Memory B cell (primary cell): Measurements from ENCODE around the gene NFIX.

ENCODE experiments used
- ATAC-seq: fragments of 150-1000 bp; cut with Tn5 transposase; 2 replicates; pipeline ENCODE4 v1.10.0; 2021; ENCODE audit warnings: low read depth, mild to moderate bottlenecking, moderate library complexity
- DNase-seq, 2 donors: peaks; one replicate each; pipeline ENCODE4 v3.0.0; 2022; ENCODE audit warnings: low spot score in 2 of 2
- H3K27ac Mint-ChIP-seq: one replicate; pipeline ENCODE4 v1.8.0; 2022; ENCODE audit warnings: mild to moderate bottlenecking, moderate library complexity, mixed read lengths
- H3K27me3 Mint-ChIP-seq: one replicate; pipeline ENCODE4 v1.8.0; 2022; ENCODE audit warnings: mixed read lengths
- H3K36me3 Mint-ChIP-seq: one replicate; pipeline ENCODE4 v1.8.0; 2022; ENCODE audit warnings: mild to moderate bottlenecking, mixed read lengths
- H3K4me1 Mint-ChIP-seq: one replicate; pipeline ENCODE4 v1.8.0; 2022; ENCODE audit warnings: mixed read lengths
- H3K4me3 Mint-ChIP-seq: one replicate; pipeline ENCODE4 v1.8.0; 2022; ENCODE audit warnings: mild to moderate bottlenecking, moderate library complexity, mixed read lengths
- H3K9me3 Mint-ChIP-seq: one replicate; pipeline ENCODE4 v1.8.0; 2022; ENCODE audit warnings: mixed read lengths

NFIX gene

DNA sequence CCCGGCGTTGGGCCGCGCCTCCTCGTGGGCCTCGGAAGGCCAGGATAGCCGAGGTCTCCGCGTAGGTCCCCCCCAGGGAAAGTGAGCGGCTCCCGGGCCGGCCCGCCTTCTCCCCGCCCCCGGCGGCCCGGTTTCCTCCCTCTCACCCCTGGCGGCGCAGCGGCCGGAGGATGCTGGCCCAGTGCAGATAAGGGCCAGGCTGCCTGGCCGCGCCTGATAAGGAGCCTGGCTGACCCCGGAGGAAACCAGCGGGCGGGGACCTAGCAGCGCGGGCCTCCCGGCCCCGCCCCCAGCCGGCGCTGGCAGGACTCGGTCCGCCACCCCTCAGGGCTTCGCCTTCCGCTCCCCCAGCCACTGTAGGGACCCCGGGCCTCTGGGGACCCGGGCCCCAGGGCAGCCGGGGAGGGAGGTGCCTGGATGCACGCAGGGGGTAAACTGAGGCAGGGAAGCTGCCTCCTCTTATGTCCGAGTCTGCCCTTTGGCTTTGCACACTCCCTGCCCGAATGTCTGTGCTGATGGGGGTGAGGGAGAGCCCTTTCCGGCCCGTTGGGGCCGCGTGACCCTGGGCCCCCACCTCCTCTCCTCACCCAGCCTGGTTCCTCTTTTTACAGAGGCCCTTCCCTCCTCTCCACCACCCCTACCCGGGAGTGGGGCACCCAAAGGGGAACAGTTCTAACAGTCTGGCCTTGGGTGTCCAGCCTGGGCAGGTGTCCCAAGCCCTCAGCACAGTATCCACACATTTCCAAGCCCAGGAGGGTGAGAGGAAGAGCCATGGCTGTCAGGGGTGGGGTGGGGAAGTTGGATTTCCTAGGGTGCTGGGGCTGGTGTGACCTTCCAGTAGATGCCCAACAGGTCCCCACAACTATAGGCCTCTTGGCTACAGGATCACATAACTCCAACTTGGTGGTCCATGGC, 107.6 kb downstream of the NFIX start, which contains the start of gene LYL1:
TSS of gene LYL1 (minus strand) at position 193 of the 915 bp plus-strand sequence. CDS start 1,687 bp downstream, outside the sequence.
- Mint-ChIP-seq H3K27ac (peak within 1 kb of the TSS; percentile 92), H3K9me3 (no peaks in the 10 kb centered on the region), H3K27me3 (no peaks in the 10 kb centered on the region), H3K4me1 (peaks cover 42% of the 10 kb centered on the region), H3K36me3 (peaks cover 15% of the 10 kb centered on the region), H3K4me3 (peak within 1 kb of the TSS; percentile 95)
- ATAC-seq = peak; percentile 65
- peak; percentile 80 to 86 for DNase-seq

DNA sequence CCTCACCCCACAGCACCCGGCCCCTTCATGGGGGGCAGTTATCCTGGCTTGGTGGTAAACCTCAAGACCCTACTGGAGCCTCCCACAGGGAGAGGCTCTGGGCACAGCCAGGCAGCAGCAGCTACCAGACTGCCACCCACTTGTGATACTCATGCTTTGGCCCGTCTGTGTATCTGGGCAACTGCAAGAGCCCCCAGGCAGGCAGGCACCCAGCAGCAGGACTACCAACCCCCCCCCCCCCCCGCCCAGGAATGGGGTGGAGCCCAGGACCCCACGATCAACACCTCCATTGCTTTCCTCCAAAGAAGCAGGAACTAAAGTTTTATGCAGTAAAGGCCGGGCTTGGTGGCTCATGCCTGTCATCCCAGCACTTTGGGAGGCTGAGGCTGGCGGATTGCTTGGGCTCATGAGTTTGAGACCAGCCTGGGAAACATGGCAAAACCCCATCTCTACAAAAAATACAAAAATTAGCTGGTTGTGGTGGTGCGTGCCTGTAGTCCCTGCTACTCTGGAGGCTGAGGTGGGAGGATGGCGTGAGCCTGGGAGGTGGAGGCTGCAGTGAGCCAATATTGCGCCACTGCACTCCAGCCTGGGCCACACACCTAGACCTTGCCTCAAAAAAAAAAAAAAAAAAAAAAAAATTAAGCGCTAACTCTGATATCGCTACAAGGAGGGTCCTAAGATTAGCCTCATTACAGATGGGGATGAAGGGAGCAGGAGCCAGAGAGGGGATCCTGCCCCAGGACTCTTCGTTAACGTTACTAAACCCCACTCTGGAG, 108.5 kb downstream of the NFIX start:
- Mint-ChIP-seq H3K4me3 (peak overlapping the region; percentile 95), H3K9me3 (no peaks in the 10 kb centered on the region), H3K27me3 (no peaks in the 10 kb centered on the region), H3K36me3 (peaks cover 15% of the 10 kb centered on the region), H3K27ac (peak overlapping the region; percentile 92), H3K4me1 (peaks cover 37% of the 10 kb centered on the region)
- ATAC-seq = peak; percentile 4
- DNase-seq = peak in 1 of 2 donors; percentile 35

DNA sequence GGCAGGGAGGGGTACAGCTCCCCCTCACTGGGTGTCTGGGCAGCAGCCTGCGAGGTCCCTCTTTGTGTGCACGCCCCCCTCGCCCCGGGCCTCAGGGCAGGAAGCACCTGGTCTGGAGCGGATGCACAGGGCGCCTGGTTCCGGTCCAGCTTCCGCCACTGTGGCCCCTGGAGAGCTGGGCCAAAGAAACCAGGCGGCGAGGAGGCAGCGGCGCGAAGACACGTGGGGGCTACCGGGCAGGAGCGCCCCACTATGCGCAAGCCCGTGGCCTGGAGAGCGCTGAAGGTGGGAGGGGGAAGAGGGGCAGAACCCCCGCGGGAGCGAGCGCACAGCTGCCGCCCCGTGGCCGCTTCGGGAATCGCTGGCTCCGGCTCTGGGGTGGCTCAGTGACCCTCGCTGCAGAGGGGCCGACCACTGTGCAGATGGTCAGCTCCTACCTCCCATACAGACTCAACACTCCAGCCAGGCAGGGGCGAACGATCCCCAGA, 109.1 kb downstream of the NFIX start:
- Mint-ChIP-seq H3K36me3 (peaks cover 15% of the 10 kb centered on the region), H3K4me1 (peaks cover 35% of the 10 kb centered on the region)
- DNase-seq = peak; percentile 90 to 93

DNA sequence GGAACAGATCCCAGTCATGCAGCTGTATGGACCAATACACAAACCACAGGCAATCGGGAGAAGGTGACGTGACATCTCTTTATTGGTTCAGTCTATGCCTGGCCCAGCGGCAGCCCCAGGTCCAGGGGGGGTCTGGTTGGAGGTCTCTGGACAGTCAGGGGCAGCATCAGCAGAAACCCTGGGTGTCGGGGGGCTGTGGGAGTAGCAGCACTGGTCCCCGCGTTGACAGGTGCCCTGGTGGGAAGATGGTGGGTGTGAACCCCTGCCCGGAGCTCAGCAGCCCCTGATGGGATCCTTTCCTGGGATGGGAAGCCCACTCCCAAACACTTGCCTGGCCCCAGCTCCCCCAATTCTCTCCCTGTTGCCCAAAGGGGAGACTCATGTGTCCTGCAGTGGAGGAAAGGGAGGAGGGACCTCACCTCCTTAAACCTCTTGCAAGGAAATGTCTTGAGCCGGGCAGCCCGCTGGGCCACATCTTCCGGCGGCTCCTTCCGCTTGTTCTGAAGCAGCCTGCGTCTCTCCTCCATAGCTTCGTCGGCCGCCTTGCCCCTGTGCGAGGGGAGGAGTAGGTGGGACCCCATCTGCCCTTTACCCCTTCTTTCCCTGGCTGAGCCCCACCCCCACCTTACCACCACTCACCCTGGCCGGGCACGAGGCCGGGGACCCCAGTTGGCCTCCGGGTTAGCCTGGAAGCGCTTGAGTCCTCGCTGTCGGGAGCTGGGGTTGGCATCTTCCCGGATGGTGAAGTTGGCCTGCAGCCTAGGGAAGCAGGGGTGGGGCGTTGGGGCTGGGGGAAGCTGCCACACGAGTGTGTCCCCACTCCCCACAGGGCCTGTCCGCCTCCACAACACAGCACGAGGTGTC, 109.8 kb downstream of the NFIX start:
- Mint-ChIP-seq H3K27ac (peak overlapping the region; percentile 92), H3K4me3 (peak overlapping the region; percentile 86), H3K27me3 (no peaks in the 10 kb centered on the region), H3K9me3 (no peaks in the 10 kb centered on the region), H3K36me3 (peaks cover 12% of the 10 kb centered on the region), H3K4me1 (peaks cover 32% of the 10 kb centered on the region)
- DNase-seq (peak in 1 of 2 donors; percentile 49), ATAC-seq (peak; percentile 2)

More for the DNA sequence above, 109.1 kb downstream of the NFIX start:
- peak; percentile 64 for ATAC-seq
- Mint-ChIP-seq H3K27me3 (no peaks in the 10 kb centered on the region), H3K4me3 (peak overlapping the region; percentile 86), H3K27ac (peak overlapping the region; percentile 92), H3K9me3 (no peaks in the 10 kb centered on the region)

DNA sequence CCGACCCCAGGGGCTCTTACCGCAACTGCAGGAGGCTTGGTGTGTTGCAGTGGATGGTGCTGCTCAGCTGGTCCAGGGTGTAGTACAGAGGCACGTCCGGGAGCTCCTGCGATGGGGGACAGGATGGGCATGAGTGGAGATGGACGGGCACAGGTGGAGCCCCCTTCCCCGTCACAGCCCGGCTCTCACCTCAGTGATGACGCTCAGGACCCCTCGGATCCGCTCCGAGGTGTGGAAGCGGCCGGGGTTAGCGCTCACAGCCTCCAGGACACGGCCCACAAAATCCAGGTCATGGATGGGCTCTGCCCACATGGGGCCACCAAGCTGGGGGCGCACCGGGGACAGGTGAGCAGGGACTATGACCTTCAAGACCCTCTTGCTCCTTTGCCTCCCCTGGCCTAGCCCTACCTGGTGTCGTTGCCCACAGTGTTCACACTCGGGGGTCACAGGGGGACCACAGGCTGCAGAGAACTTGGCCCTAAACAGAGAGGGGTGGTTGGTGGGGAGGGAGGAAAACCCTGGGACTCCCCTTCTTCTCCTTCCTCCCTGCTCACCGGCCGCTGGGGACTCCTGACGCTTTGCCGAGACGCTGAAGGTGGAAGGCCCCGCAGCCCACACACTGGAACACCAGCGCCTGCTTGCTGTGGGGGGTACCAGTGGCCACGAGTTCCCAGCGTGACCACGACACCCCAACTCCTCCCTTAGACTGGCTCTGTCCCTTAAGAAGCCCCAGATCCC, 114.3 kb downstream of the NFIX start:
- ATAC-seq (no peak), DNase-seq (no peak)
- Mint-ChIP-seq H3K36me3 (peaks cover 5% of the 10 kb centered on the region), H3K27me3 (no peaks in the 10 kb centered on the region), H3K27ac (no peak overlapping the region), H3K4me1 (peaks cover 16% of the 10 kb centered on the region), H3K9me3 (no peaks in the 10 kb centered on the region), H3K4me3 (no peak overlapping the region)

DNA sequence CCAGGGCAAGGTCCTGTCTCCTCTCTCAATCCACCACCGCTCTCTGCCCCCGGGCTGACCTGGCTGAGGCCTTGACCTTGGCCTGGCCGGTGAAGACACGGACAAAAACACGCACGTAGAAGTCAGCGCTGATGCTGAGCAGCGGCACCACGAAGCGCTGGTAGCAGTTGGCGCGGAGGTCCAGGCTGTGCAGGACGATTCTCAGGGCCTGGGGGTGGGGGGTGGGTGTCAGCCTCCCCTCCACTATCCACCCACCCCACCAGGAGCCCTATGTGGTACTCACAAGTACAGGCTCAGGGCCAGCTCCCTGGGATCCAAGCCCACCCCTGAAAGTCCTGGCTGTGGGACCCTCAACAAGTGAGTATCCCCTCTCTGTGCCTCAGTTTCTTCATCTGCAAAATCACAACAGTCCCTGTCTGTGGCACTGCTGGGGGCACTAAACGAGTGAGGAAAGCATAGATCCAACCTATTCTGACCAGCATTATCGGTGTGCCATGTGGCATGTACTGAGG, 114.9 kb downstream of the NFIX start:
- H3K27me3 Mint-ChIP-seq = no peaks in the 10 kb centered on the region
- H3K36me3 Mint-ChIP-seq = peaks cover 5% of the 10 kb centered on the region
- H3K4me3 Mint-ChIP-seq = no peak overlapping the region
- ATAC-seq (no peak), DNase-seq (no peak)
- no peaks in the 10 kb centered on the region for H3K9me3 Mint-ChIP-seq
- H3K27ac Mint-ChIP-seq = no peak overlapping the region
- H3K4me1 Mint-ChIP-seq = peaks cover 13% of the 10 kb centered on the region

DNA sequence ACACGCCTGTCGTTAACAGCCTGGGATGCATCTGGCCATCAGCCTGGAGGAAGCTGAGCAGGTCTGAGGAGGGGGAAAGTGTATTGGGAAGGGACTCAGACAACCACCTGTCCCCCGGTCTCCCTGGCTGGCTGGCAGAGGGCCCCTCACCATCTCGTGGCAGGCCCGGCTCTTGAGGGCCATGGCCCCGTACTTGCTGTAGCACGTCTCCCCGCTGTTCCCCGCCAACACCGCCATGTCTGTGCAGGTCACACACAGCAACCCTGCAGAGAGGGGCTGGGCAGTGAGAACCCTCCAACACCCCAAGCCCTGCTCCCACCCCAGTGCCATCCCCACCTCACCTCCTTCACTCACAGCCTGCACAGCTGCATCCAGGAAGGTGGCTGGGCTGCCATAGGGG, 117.3 kb downstream of the NFIX start:
- Mint-ChIP-seq H3K9me3 (no peaks in the 10 kb centered on the region), H3K27me3 (no peaks in the 10 kb centered on the region), H3K4me1 (peaks cover 9% of the 10 kb centered on the region), H3K36me3 (peaks cover 6% of the 10 kb centered on the region), H3K4me3 (no peak overlapping the region), H3K27ac (no peak overlapping the region)
- DNase-seq (no peak), ATAC-seq (no peak)

DNA sequence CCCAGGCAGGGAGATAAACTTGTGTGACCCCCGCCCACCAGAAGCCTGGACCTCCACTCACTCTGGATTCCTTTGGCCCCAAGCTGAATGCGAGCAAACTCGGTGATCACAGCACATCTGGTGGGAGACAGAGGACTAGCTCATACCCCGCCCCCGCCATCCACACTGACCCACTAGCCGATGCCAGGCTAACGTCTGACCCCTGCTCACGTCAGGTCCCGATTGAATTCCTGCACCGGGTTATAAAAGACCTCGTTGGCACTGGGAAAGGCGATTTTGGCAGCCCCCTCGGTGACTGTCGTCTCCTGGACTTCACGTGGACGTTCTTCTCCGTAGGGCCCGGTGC, 120.6 kb downstream of the NFIX start:
- ATAC-seq = no peak
- Mint-ChIP-seq H3K36me3 (peaks cover 2% of the 10 kb centered on the region), H3K4me1 (peaks cover 22% of the 10 kb centered on the region)

DNA sequence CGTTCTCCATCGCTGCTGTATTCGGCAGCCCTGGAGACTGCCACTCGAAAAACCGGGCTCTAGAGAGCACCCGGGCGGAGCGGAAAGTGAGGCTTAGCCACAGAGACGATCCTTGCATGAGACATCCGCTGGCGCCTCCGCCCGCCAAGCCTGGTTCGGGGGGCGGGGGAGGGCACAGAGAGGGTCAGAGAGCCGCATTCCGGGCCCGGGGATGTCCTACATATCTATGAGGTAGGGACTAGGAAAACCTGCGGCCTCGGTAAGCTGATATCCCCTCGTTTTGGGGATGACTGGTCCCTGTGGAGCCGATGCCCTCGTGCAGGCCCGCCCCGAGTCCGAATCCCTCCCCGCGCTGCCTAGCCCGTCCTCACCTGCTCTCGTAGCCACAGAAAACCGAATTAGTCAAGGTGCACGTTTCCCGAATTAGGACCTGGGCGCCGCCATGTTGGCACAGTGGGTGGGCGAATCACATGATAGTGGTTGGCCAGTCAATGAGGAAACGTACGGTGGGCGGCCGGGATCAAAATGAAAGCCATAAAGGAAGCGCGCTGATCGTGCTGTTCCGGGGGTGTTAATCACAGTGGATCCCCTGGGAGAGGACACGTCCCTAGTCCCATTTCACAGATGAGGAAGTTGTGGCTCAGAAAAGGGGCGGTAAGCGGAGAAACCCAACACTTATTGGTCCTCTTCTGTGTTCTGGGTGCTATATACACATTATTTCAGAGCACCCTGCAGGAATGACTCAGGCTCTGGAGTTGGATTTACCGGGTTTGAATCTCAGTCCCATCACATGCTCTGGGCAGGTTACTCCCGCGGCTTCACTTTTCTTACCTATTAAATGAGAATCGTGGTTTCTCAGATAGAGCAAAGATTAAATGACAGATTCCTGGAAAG, 121.3 kb downstream of the NFIX start, which contains the start of gene TRMT1:
TSS of gene TRMT1 (minus strand) at position 459 of the 894 bp plus-strand sequence. CDS start at position 118, 341 bp downstream.
- Mint-ChIP-seq H3K4me3 (peak within 1 kb of the TSS; percentile 92), H3K27ac (peak within 1 kb of the TSS; percentile 87), H3K4me1 (peaks cover 22% of the 10 kb centered on the region), H3K27me3 (no peaks in the 10 kb centered on the region), H3K36me3 (peaks cover 2% of the 10 kb centered on the region), H3K9me3 (no peaks in the 10 kb centered on the region)
- ATAC-seq = peak; percentile 68
- peak; percentile 79 to 85 for DNase-seq

More for the DNA sequence above, 120.6 kb downstream of the NFIX start:
- H3K27ac Mint-ChIP-seq = peak overlapping the region; percentile 87
- H3K4me3 Mint-ChIP-seq = peak overlapping the region; percentile 92
- no peaks in the 10 kb centered on the region for H3K9me3 Mint-ChIP-seq
- no peak for DNase-seq
- no peaks in the 10 kb centered on the region for H3K27me3 Mint-ChIP-seq

DNA sequence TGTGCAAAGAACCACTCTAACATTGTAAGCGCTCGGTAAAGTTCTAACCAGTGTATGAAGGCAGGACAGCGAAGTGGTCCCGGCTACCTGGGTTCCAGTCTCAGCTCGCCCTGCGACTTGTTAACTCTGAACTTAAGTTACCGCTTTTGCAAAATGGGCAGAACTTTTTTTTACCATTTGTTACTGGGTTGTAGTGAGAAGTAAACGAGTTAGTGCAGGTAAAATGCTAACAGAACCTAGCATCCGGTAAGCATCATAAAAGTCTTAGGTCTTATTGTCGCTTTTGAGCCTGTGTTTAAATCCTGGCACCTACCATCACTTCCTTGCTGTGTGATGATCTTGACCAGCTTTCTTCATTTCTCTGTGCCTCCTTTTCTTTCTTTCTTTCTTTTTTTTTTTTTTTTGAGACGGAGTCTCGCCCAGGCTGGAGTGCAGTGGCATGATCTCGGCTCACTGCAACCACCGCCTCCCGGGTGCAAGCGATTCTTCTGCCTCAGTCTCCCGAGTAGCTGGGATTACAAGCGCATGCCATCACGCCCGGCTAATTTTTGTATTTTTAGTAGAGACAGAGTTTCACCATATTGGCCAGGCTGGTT, 122.0 kb downstream of the NFIX start:
- peaks cover 28% of the 10 kb centered on the region for H3K4me1 Mint-ChIP-seq
- peak in 1 of 2 donors; percentile 16 for DNase-seq
- peak overlapping the region; percentile 92 for H3K4me3 Mint-ChIP-seq
- peak; percentile 8 for ATAC-seq
- peaks cover 2% of the 10 kb centered on the region for H3K36me3 Mint-ChIP-seq
- H3K27ac Mint-ChIP-seq = peak overlapping the region; percentile 87
- H3K9me3 Mint-ChIP-seq = no peaks in the 10 kb centered on the region
- H3K27me3 Mint-ChIP-seq = no peaks in the 10 kb centered on the region

DNA sequence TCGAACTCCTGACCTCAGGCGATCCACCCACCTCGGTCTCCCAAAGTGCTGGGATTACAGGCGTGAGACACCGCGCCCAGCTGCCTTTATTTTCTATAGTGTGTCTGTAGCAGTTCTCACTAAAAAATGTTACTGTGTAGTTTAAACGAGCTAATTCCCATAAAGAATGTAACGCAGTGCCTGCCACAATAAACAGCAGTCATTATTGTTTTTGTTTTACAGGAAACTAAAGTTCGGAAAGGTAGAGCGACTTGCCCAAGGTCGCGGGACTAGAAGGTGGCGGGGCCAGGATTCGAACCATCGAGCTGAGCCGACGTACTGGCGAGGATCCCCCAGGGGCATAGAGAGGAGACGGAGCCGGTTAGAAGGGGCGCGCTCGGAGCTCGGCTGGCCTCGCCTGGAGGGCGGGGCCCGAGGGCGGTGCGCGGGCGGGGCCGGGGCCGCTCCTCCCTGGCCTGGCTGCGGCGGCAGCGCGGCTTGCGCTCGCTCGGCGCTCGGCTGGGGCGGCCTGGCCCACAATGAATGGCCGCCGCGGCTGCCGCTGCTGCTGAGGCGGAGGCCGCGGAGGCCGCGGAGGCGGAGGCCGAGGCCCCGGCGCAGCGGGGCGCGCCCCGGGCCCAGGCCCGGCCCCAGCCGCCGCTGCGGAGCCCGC, 122.6 kb downstream of the NFIX start, which contains the start of gene NACC1:
TSS of gene NACC1 (plus strand) at position 493 of the 652 bp plus-strand sequence. CDS start 16,944 bp downstream, outside the sequence.
- H3K4me1 Mint-ChIP-seq = peaks cover 30% of the 10 kb centered on the region

More for the DNA sequence above, 122.6 kb downstream of the NFIX start, which contains the start of gene NACC1:
- Mint-ChIP-seq H3K27ac (peak within 1 kb of the TSS; percentile 87), H3K27me3 (no peaks in the 10 kb centered on the region), H3K4me3 (peak within 1 kb of the TSS; percentile 92), H3K9me3 (no peaks in the 10 kb centered on the region), H3K36me3 (peaks cover 2% of the 10 kb centered on the region)
- DNase-seq (peak; percentile 89 to 90), ATAC-seq (peak; percentile 79)
